ENCODE results near the gene TIMM10. TPM values are rescaled to one million over a fixed set of nuclear protein-coding genes. Genes with fewer than 3 reads are reported as not detected.

Gene TIMM10
- polyA plus RNA-seq, 3 donors = 30.4 to 62.1 (median 58.3) TPM

DNA sequence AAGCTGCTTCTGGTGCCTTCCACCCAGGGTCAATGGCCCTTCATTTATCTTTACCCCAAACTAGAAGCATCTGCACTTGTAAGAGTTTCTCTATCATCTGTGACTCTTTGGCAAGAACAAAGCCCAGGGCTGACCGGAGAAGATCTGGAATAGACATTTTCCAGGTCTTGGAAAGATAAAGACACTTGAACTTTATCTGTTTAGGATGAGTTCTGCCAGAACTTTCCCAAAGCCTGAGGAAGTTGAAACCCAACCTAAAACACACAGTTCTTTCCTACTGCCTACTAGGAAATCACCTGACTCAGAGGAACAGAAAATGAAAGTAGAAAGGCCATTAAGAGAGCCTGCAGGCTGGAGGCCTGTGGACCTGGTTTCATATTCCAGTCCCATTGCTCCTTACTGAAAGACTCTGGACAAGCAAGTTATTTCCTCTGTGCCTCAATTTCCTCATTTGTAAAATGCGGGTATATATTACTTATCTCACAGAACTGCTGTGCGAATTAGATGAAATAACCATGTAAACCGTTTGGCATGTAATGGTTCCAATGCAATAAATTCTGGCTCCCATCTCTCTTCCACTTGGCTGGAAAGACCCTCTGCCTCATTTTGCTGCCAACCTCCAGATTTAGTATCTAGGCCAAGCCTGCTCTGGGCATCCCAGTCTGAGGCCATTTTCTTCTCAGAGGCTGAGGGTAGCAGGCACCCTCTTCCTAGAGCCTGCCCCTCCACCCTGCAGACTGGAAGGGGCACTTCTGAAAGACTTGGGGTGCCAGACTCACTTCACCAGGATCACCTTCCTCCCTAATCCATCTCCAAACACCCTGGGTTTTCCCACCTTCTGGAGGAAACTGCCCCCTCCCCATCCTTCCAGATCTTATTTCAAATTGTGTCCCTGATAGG, 35.7 kb upstream of the TIMM10 start:
- Histone ChIP-seq H3K4me2 (replicated peaks; ENCODE audit: extremely low read depth, low read length, poor library complexity, severe bottlenecking) (peak overlapping the region; percentile 96), H3K79me2 (ENCODE audit: insufficient read depth, low read length) (peaks cover 61% of the 10 kb centered on the region), H3K4me1 (ENCODE audit: control insufficient read depth in 1 of 2, insufficient read depth in 2 of 2, low read length in 2 of 2) (peaks cover 32 to 44% of the 10 kb centered on the region in 2 donors), H3K27ac (ENCODE audit: low read depth in 1 of 2, low read length in 2 of 2) (peak overlapping the region; percentile 63 to 93), H3K9ac (ENCODE audit: insufficient read depth, low read length, poor library complexity, severe bottlenecking) (peak overlapping the region; percentile 76), H2AFZ (ENCODE audit: insufficient read depth, low read depth, low read length, poor library complexity, severe bottlenecking) (peak overlapping the region; percentile 98), H3K9me3 (replicated peaks in 1 of 2; ENCODE audit: control insufficient read depth in 1 of 2, insufficient read depth in 1 of 2, low read length in 2 of 2) (no peaks in the 10 kb centered on the region), H4K20me1 (ENCODE audit: insufficient read depth, low read length) (peaks cover 31% of the 10 kb centered on the region), H3K27me3 (ENCODE audit: control insufficient read depth in 2 of 2, insufficient read depth in 2 of 2, low read length in 2 of 2) (no peaks in the 10 kb centered on the region), H3K4me3 (replicated peaks in 1 of 3; ENCODE audit: low read depth in 2 of 3, low read length in 3 of 3) (peak overlapping the region; percentile 69 to 100 (median 98)), H3K36me3 (replicated peaks in 1 of 2; ENCODE audit: control insufficient read depth in 1 of 2, insufficient read depth in 2 of 2, low read length in 2 of 2) (peaks cover 9 to 15% of the 10 kb centered on the region in 2 donors)
- Mint-ChIP-seq H3K27ac (peak overlapping the region; percentile 84 to 95 (median 93)), H3K36me3 (peaks cover 7 to 21% of the 10 kb centered on the region in 2 donors), H3K4me3 (peak overlapping the region; percentile 95 to 98), H3K9me3 (no peaks in the 10 kb centered on the region), H3K27me3 (ENCODE audit: low read depth in 3 of 3) (no peaks in the 10 kb centered on the region), H3K4me1 (peaks cover 45% of the 10 kb centered on the region)
- intact Hi-C loops (cut with micrococcal nuclease) = loop anchor here (2.0 to 5.0 kb wide), 3 partner anchors 81 to 236 kb away; partner anchors contain the start of gene ZDHHC5 (in 1 of the 2)
- peak; percentile 50 to 79 (median 77) for DNase-seq
- WGBS (ENCODE audit: insufficient coverage) = 0% methylated on average over 2 of the region's 4 CpGs
- TF ChIP-seq, protein P1, sequence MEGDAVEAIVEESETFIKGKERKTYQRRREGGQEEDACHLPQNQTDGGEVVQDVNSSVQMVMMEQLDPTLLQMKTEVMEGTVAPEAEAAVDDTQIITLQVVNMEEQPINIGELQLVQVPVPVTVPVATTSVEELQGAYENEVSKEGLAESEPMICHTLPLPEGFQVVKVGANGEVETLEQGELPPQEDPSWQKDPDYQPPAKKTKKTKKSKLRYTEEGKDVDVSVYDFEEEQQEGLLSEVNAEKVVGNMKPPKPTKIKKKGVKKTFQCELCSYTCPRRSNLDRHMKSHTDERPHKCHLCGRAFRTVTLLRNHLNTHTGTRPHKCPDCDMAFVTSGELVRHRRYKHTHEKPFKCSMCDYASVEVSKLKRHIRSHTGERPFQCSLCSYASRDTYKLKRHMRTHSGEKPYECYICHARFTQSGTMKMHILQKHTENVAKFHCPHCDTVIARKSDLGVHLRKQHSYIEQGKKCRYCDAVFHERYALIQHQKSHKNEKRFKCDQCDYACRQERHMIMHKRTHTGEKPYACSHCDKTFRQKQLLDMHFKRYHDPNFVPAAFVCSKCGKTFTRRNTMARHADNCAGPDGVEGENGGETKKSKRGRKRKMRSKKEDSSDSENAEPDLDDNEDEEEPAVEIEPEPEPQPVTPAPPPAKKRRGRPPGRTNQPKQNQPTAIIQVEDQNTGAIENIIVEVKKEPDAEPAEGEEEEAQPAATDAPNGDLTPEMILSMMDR (IDR thresholded peaks at IDR 0.05) = no peak

DNA sequence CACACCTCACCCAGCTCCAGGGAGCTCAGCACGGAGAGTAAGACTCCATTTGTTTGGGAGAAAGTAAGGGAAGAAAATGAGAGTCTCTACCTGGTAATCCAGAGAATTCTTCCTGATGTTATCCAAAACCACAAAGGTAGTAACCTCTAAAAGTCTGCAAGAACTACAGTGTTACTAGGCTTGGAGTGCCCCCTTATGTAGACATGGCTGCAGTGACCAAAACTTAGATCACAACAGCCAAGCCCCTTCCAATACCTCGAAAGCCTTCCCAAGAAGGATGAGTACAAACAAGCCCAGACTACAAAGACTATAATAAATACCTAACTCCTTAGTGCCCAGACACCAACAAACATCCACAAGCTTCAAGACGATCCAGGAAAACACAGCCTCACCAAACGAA, 32.0 kb upstream of the TIMM10 start:
- peaks cover 32% of the 10 kb centered on the region for H3K4me1 Mint-ChIP-seq
- H3K4me3 ChIP-seq (replicated peaks in 1 of 3; ENCODE audit: low read depth in 2 of 3, low read length in 3 of 3) = no peak overlapping the region
- H3K79me2 ChIP-seq (ENCODE audit: insufficient read depth, low read length) = peaks cover 63% of the 10 kb centered on the region
- H3K4me1 ChIP-seq (ENCODE audit: control insufficient read depth in 1 of 2, insufficient read depth in 2 of 2, low read length in 2 of 2) = peaks cover 18 to 23% of the 10 kb centered on the region in 2 donors
- WGBS (ENCODE audit: insufficient coverage) = 80% methylated on average over 3 of the region's 4 CpGs
- H4K20me1 ChIP-seq (ENCODE audit: insufficient read depth, low read length) = peaks cover 64% of the 10 kb centered on the region
- H2AFZ ChIP-seq (ENCODE audit: insufficient read depth, low read depth, low read length, poor library complexity, severe bottlenecking) = no peak overlapping the region
- DNase-seq = no peak
- no peak overlapping the region for H3K4me2 ChIP-seq (replicated peaks; ENCODE audit: extremely low read depth, low read length, poor library complexity, severe bottlenecking)
- no peaks in the 10 kb centered on the region for H3K27me3 Mint-ChIP-seq (ENCODE audit: low read depth in 3 of 3)
- no peak overlapping the region for H3K9ac ChIP-seq (ENCODE audit: insufficient read depth, low read length, poor library complexity, severe bottlenecking)
- peaks cover 40 to 42% of the 10 kb centered on the region in 2 donors for H3K36me3 Mint-ChIP-seq
- H3K9me3 Mint-ChIP-seq = no peaks in the 10 kb centered on the region
- H3K9me3 ChIP-seq (replicated peaks in 1 of 2; ENCODE audit: control insufficient read depth in 1 of 2, insufficient read depth in 1 of 2, low read length in 2 of 2) = no peaks in the 10 kb centered on the region
- TF ChIP-seq, protein P1 (IDR thresholded peaks at IDR 0.05) = no peak
- peak overlapping the region in 3 of 7 donors; percentile 7 to 42 (median 36) for H3K27ac Mint-ChIP-seq
- peaks cover 33 to 52% of the 10 kb centered on the region in 2 donors for H3K36me3 ChIP-seq (replicated peaks in 1 of 2; ENCODE audit: control insufficient read depth in 1 of 2, insufficient read depth in 2 of 2, low read length in 2 of 2)
- intact Hi-C loops (cut with micrococcal nuclease) = no loop called here
- no peak overlapping the region for H3K4me3 Mint-ChIP-seq
- H3K27ac ChIP-seq (ENCODE audit: low read depth in 1 of 2, low read length in 2 of 2) = no peak overlapping the region
- no peaks in the 10 kb centered on the region for H3K27me3 ChIP-seq (ENCODE audit: control insufficient read depth in 2 of 2, insufficient read depth in 2 of 2, low read length in 2 of 2)
